ENCODE results near the gene RING1.

- TF ChIP-seq CTCF (IDR thresholded peaks at IDR 0.05) (no peak), POLR2A (IDR thresholded peaks at IDR 0.05; ENCODE audit: low read depth) (no peak)
Measured at GRCh38 chr6:33190504-33191107, 17.7 kb upstream of the RING1 start.
